Activated CD8-positive, alpha-beta T cell treated with anti-CD3 and anti-CD28 coated beads for 36 hours (primary cell): ENCODE measurements around the gene ERGIC1. TPM values are rescaled to one million over a fixed set of nuclear protein-coding genes. Genes with fewer than 3 reads are reported as not detected.

Experiments used
- ATAC-seq: fragments of 200-7000 bp; cut with Tn5 transposase; one replicate; pipeline ENCODE4 v1.10.0; 2021; ENCODE audit warnings: mild to moderate bottlenecking, moderate library complexity
- CTCF ChIA-PET: fragments of 350-600 bp; sonication (Branson Sonifier 250); formaldehyde crosslinking; loops from one replicate; lab custom pipeline; 2021; ENCODE audit warnings: antibody characterized with exemption; lab: Charles Lee
- POLR2A ChIA-PET: fragments of 350-600 bp; sonication (Branson Sonifier 250); formaldehyde crosslinking; loops from one replicate; lab custom pipeline; 2021; ENCODE audit warnings: antibody characterized with exemption; lab: Charles Lee
- DNase-seq: peaks from one replicate; pipeline ENCODE4 v3.0.0-alpha.2; 2020
- H3K27ac Mint-ChIP-seq: one replicate; pipeline ENCODE4 v1.8.0; 2021; ENCODE audit warnings: mild to moderate bottlenecking, mixed read lengths
- H3K27me3 Mint-ChIP-seq: one replicate; pipeline ENCODE4 v1.8.0; 2021; ENCODE audit warnings: mixed read lengths
- H3K36me3 Mint-ChIP-seq: one replicate; pipeline ENCODE4 v1.8.0; 2021; ENCODE audit warnings: low read depth, mixed read lengths
- H3K4me1 Mint-ChIP-seq: one replicate; pipeline ENCODE4 v1.8.0; 2021; ENCODE audit warnings: low read depth, mixed read lengths
- H3K4me3 Mint-ChIP-seq: one replicate; pipeline ENCODE4 v1.8.0; 2021; ENCODE audit warnings: mild to moderate bottlenecking, moderate library complexity, mixed read lengths
- H3K9me3 Mint-ChIP-seq: one replicate; pipeline ENCODE4 v1.8.0; 2021; ENCODE audit warnings: mixed read lengths
- CTCF ChIP-seq: fragments of 200-600 bp; IDR thresholded peaks from one replicate; pipeline ENCODE4 v1.8.0; 2022; ENCODE audit warnings: antibody characterized with exemption, mild to moderate bottlenecking
- intact Hi-C: fragments of 100-400 bp; cut with micrococcal nuclease; formaldehyde crosslinking; loops from one replicate; pipeline ENCODE4 v1.10.0; 2022
- total RNA-seq, 2 experiments: library from RNA; stranded (reverse); gene quantifications; one replicate each; pipeline ENCODE4 v1.2.3, GENCODE V29; 2021

The ERGIC1 gene
- total RNA-seq, 2 experiments from 2014 or later: 56.1 to 57.0 TPM

DNA sequence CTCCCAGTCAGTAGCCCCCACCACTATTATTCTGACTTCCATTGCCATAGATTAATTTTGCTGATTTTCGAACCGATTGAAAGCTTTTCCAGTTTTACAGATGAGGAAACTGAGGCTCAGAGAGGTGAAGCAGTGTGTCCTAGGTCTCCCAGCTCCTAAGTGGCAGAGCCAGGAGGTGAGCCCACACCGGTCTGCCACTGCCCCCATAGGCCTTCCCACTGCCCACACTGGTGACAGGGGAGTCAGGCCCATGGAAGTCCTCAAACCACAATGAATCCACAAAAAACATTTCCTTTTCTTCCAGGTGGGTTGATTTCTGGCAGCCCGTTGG is 70.2 kb downstream of the ERGIC1 start:
- CTCF ChIA-PET: interaction anchor here (0.9 kb wide), 1 partner anchor 191 kb away, joined by 3 read pairs; no protein-coding TSS in a partner anchor
- DNase-seq: no peak
- no peak for ATAC-seq
- no peak for TF ChIP-seq CTCF
- Mint-ChIP-seq H3K4me1 (peaks cover 9% of the 10 kb centered on the region), H3K4me3 (no peak overlapping the region), H3K9me3 (no peaks in the 10 kb centered on the region), H3K27me3 (no peaks in the 10 kb centered on the region), H3K27ac (no peak overlapping the region), H3K36me3 (peaks cover 5% of the 10 kb centered on the region)
- intact Hi-C loops: no loop called here
- POLR2A ChIA-PET: interaction anchor here (0.8 kb wide), 1 partner anchor 182 kb away, joined by 3 read pairs; no protein-coding TSS in a partner anchor

- H3K36me3 Mint-ChIP-seq: peaks cover 6% of the 10 kb centered on the region
- no peak for ATAC-seq
- no peak overlapping the region for H3K27ac Mint-ChIP-seq
- H3K4me1 Mint-ChIP-seq: peaks cover 9% of the 10 kb centered on the region
- ChIA-PET POLR2A (no interaction called here), CTCF (interaction anchor here (0.9 to 1.6 kb wide), 2 partner anchors 28 to 192 kb away, joined by 3 to 7 read pairs; no protein-coding TSS in a partner anchor)
- no peak overlapping the region for H3K4me3 Mint-ChIP-seq
- no peaks in the 10 kb centered on the region for H3K9me3 Mint-ChIP-seq
- no peaks in the 10 kb centered on the region for H3K27me3 Mint-ChIP-seq
- intact Hi-C loops: no loop called here
- no peak for DNase-seq
- TF ChIP-seq CTCF: no peak
These were observed 70.7 kb downstream of the ERGIC1 start for GRCh38 chr5:172904643-172905345.

GRCh38 chr5:172905346-172906140 is 71.5 kb downstream of the ERGIC1 start:
- Mint-ChIP-seq H3K9me3 (no peaks in the 10 kb centered on the region), H3K36me3 (peaks cover 6% of the 10 kb centered on the region), H3K4me3 (no peak overlapping the region), H3K27me3 (no peaks in the 10 kb centered on the region), H3K27ac (no peak overlapping the region), H3K4me1 (peaks cover 9% of the 10 kb centered on the region)
- no peak for TF ChIP-seq CTCF
- intact Hi-C loops: no loop called here
- no peak for DNase-seq
- CTCF ChIA-PET: interaction anchor here (0.9 to 1.6 kb wide), 2 partner anchors 27 to 193 kb away, joined by 3 to 7 read pairs; no protein-coding TSS in a partner anchor
- ATAC-seq: no peak
- POLR2A ChIA-PET: no interaction called here

DNA sequence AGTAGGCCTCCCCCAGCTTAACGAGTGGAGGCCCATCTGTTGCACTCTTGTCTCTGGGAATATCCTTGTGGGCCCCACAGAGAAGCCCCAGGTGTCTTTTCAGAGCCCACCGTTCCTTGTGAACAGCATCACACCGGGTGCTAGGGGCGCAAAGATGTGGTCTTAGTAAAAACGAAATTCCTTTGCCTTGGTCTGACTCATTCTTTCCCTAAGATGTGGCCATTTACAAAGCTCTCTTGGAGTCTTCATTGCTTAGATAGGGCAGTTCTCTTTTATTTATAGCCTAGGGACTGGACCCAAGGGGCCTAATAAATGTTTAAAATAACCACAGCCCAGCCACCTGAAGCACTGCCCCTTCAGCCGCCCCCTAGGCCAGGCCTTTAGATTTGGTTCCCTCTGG is 72.4 kb downstream of the ERGIC1 start:
- ATAC-seq: peak; percentile 54
- POLR2A ChIA-PET: interaction anchor here (0.7 kb wide), 1 partner anchor 129 kb away, joined by 3 read pairs; no protein-coding TSS in a partner anchor

More for the DNA sequence above, 72.4 kb downstream of the ERGIC1 start:
- H3K36me3 Mint-ChIP-seq: peaks cover 6% of the 10 kb centered on the region
- no peak for TF ChIP-seq CTCF
- no peaks in the 10 kb centered on the region for H3K27me3 Mint-ChIP-seq
- no peaks in the 10 kb centered on the region for H3K9me3 Mint-ChIP-seq
- no peak overlapping the region for H3K4me3 Mint-ChIP-seq
- CTCF ChIA-PET: interaction anchor here (1.0 to 1.6 kb wide), 2 partner anchors 26 to 134 kb away, joined by 3 to 7 read pairs; no protein-coding TSS in a partner anchor
- DNase-seq: peak; percentile 17
- peaks cover 9% of the 10 kb centered on the region for H3K4me1 Mint-ChIP-seq
- H3K27ac Mint-ChIP-seq: no peak overlapping the region
- intact Hi-C loops: no loop called here
